HepG2 (cell line): ENCODE measurements around the gene NXN. TPM values are rescaled to one million over a fixed set of nuclear protein-coding genes. Genes with fewer than 3 reads are reported as not detected.

Source experiments
- CCDC6 ChIP-seq: sonication (generic); formaldehyde crosslinking; IDR thresholded peaks from 2 replicates; pipeline ENCODE4 v1.8.1; 2022; ENCODE audit warnings: mild to moderate bottlenecking, missing genetic modification reagents, moderate library complexity
- EP300 ChIP-seq, 3 experiments: sonication (generic) in 1 of 3; formaldehyde crosslinking in 1 of 3; IDR thresholded peaks; 2 replicates each; pipeline versions ENCODE4 v1.5.1 to v1.6.1; 2011 to 2020; ENCODE audit warnings: low read depth in 2 of 3, low read length in 2 of 3, borderline replicate concordance in 1 of 3, improper control_type of control experiment in 1 of 3, mild to moderate bottlenecking in 1 of 3, missing genetic modification reagents in 1 of 3, moderate library complexity in 1 of 3
- GABPB1 ChIP-seq: IDR thresholded peaks from 2 replicates; pipeline ENCODE4 v1.6.1; 2016; ENCODE audit warnings: mild to moderate bottlenecking, missing genetic modification reagents, moderate library complexity, missing compliant biosample characterization
- GTF3A ChIP-seq: sonication (generic); formaldehyde crosslinking; conservative IDR thresholded peaks from 2 replicates; pipeline ENCODE4 v1.4.0; 2020; ENCODE audit warnings: mild to moderate bottlenecking, missing genetic modification reagents
- HDAC2 ChIP-seq: sonication (generic); formaldehyde crosslinking; IDR thresholded peaks from 2 replicates; pipeline ENCODE4 v1.4.0; 2020; ENCODE audit warnings: missing genetic modification reagents
- HNF4A ChIP-seq: sonication (generic); formaldehyde crosslinking; IDR thresholded peaks from 2 replicates; pipeline ENCODE4 v1.4.0; 2020; ENCODE audit warnings: missing genetic modification reagents
- HOXA3 ChIP-seq: sonication (generic); formaldehyde crosslinking; IDR thresholded peaks from 2 replicates; pipeline ENCODE4 v1.5.0; 2020; ENCODE audit warnings: missing genetic modification reagents
- JUNB ChIP-seq: sonication (generic); formaldehyde crosslinking; IDR thresholded peaks from 2 replicates; pipeline ENCODE4 v1.8.0; 2022; ENCODE audit warnings: missing genetic modification reagents, mild to moderate bottlenecking, borderline replicate concordance
- KDM2A ChIP-seq: sonication (generic); formaldehyde crosslinking; IDR thresholded peaks from 2 replicates; pipeline ENCODE4 v1.4.0; 2020; ENCODE audit warnings: low read depth, missing genetic modification reagents, borderline replicate concordance
- MIXL1 ChIP-seq: IDR thresholded peaks from 2 replicates; pipeline ENCODE4 v1.6.1; 2016
- NFATC3 ChIP-seq: sonication (generic); formaldehyde crosslinking; IDR thresholded peaks from 2 replicates; pipeline ENCODE4 v1.5.1; 2020; ENCODE audit warnings: mild to moderate bottlenecking, missing genetic modification reagents
- SIN3B ChIP-seq: fragments of 150-350 bp; IDR thresholded peaks from 2 replicates; pipeline ENCODE4 v1.6.1; 2014; ENCODE audit warnings: low read length
- SNAPC5 ChIP-seq: sonication (generic); formaldehyde crosslinking; IDR thresholded peaks from 2 replicates; pipeline ENCODE4 v1.8.1; 2023; ENCODE audit warnings: mild to moderate bottlenecking, missing genetic modification reagents, borderline replicate concordance
- SRSF4 ChIP-seq: fragments of 200-400 bp; formaldehyde crosslinking; IDR thresholded peaks from one replicate; pipeline ENCODE4 v1.6.1; 2018; ENCODE audit warnings: mild to moderate bottlenecking, low read depth, low read length, moderate library complexity; ENCODE audit not compliant: poor library complexity, severe bottlenecking
- SUZ12 ChIP-seq: fragments of 150-350 bp; IDR thresholded peaks from 2 replicates; pipeline ENCODE4 v1.6.1; 2014; ENCODE audit warnings: low read depth, low read length
- ZBTB20 ChIP-seq: sonication (generic); formaldehyde crosslinking; IDR thresholded peaks from 2 replicates; pipeline ENCODE4 v1.8.1; 2023; ENCODE audit warnings: missing genetic modification reagents, low read depth, mild to moderate bottlenecking, borderline replicate concordance
- ZBTB46 ChIP-seq: sonication (generic); formaldehyde crosslinking; IDR thresholded peaks from 2 replicates; pipeline ENCODE4 v1.4.0; 2020; ENCODE audit warnings: mild to moderate bottlenecking, missing genetic modification reagents, borderline replicate concordance
- ZBTB7B ChIP-seq: sonication (generic); formaldehyde crosslinking; IDR thresholded peaks from 2 replicates; pipeline ENCODE4 v1.4.0; 2020; ENCODE audit warnings: missing genetic modification reagents
- ZNF230 ChIP-seq: sonication (generic); formaldehyde crosslinking; IDR thresholded peaks from 2 replicates; pipeline ENCODE4 v1.4.0; 2020; ENCODE audit warnings: mild to moderate bottlenecking, missing genetic modification reagents
- ZNF597 ChIP-seq: sonication (generic); formaldehyde crosslinking; IDR thresholded peaks from 2 replicates; pipeline ENCODE4 v1.5.0; 2020; ENCODE audit warnings: missing genetic modification reagents
- ZNF639 ChIP-seq: conservative IDR thresholded peaks from 2 replicates; pipeline ENCODE4 v1.6.1; 2018; ENCODE audit warnings: missing genetic modification reagents
- ZNF652 ChIP-seq: IDR thresholded peaks from 2 replicates; pipeline ENCODE4 v1.6.1; 2016; ENCODE audit warnings: low read depth, borderline replicate concordance
- ZNF776 ChIP-seq: sonication (generic); formaldehyde crosslinking; IDR thresholded peaks from 2 replicates; pipeline ENCODE4 v1.4.0; 2020; ENCODE audit warnings: mild to moderate bottlenecking, missing genetic modification reagents
- ZSCAN20 ChIP-seq: sonication (generic); formaldehyde crosslinking; IDR thresholded peaks from 2 replicates; pipeline ENCODE4 v1.4.0; 2020; ENCODE audit warnings: missing genetic modification reagents, mild to moderate bottlenecking, borderline replicate concordance
- polyA plus RNA-seq, 8 experiments: library from polyadenylated mRNA; depleted of rRNA in 3 of 8; stranded (reverse) in 7 of 8; unstranded in 1 of 8; fragments of >200 nt; fragmentation: Illumina TruSeq in 4 of 8; extraction: Trizol in 4 of 8; gene quantifications; 2 replicates each; pipeline versions ENCODE4 v1.2.1 to v1.2.3, GENCODE V29; 2011 to 2016; ENCODE audit warnings: low read depth in 4 of 8, missing spikeins in 1 of 8, mixed read lengths in 1 of 8; ENCODE audit not compliant: insufficient read depth in 1 of 8
- total RNA-seq, 5 experiments: library from RNA; depleted of rRNA; stranded (reverse); fragments of >200 nt; fragmentation: Illumina TruSeq; extraction: Trizol; gene quantifications; 2 replicates each; pipeline ENCODE4 v1.2.3, GENCODE V29; 2016; ENCODE audit warnings: low read depth in 1 of 5
- TF ChIP-seq, protein P1 (sequence below): sonication (generic); formaldehyde crosslinking; IDR thresholded peaks from 2 replicates; pipeline ENCODE4 v1.4.0; 2020; ENCODE audit warnings: missing genetic modification reagents

The NXN gene
- total and polyA plus RNA-seq, 2 of the 13 experiments (the other 11 are each of a cell fraction or from before 2014, with no cell fraction given), result 22.2 to 24.3 TPM

DNA sequence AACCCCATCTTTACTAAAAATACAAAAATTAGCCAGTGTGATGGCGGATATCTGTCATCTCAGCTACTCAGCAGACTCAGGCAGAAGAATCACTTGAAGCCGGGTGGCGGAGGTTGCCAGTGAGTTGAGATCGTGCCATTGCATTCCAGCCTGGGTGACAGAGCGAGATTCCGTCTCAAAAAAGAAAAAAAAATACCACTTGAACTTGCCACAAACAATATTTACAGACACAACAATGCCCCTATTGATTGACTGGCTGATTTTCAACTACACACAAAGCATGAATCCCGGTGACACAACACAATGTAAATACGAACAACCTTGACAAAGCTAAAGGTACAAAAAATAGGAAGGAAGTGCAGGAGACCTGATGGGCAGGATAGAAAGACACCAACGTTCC is 49.3 kb downstream of the NXN start (continued):
- peak; percentile 81 for TF ChIP-seq HOXA3
- TF ChIP-seq HNF4A (CRISPR knock-in tag), result peak; percentile 79
- peak; percentile 72 to 94; a peak in 3 of 4 replicates for TF ChIP-seq EP300 (IDR thresholded peaks at IDR 0.05; ENCODE audit: low read depth in 2 of 2, low read length in 2 of 2)
- peak; percentile 95 for TF ChIP-seq EP300 (CRISPR knock-in tag; IDR thresholded peaks at IDR 0.05; ENCODE audit: borderline replicate concordance)
- peak; percentile 84; the same call in 1 of the 2 replicates for TF ChIP-seq ZNF639
- TF ChIP-seq SUZ12, result no peak
- no peak for TF ChIP-seq ZSCAN20 (CRISPR knock-in tag)
- peak; percentile 31; the same call in 1 of the 2 replicates for TF ChIP-seq KDM2A (CRISPR knock-in tag)
- TF ChIP-seq MIXL1 (CRISPR knock-in tag), result peak; percentile 95
- TF ChIP-seq ZBTB46 (CRISPR knock-in tag), result no peak
- no peak for TF ChIP-seq NFATC3
- TF ChIP-seq GTF3A (CRISPR knock-in tag), result no peak
- peak; percentile 60; the same call in 1 of the 2 replicates for TF ChIP-seq ZBTB7B
- TF ChIP-seq SRSF4, result no peak
- peak; percentile 64; the same call in 1 of the 2 replicates for TF ChIP-seq CCDC6 (CRISPR knock-in tag)
- peak; percentile 94 for TF ChIP-seq JUNB (CRISPR knock-in tag)
- peak; percentile 35; the same call in 1 of the 2 replicates for TF ChIP-seq ZNF652 (CRISPR knock-in tag)
- TF ChIP-seq ZNF776, result no peak
- peak; percentile 34; the same call in 1 of the 2 replicates for TF ChIP-seq SNAPC5 (CRISPR knock-in tag)
- TF ChIP-seq GABPB1, result peak; percentile 54
- no peak for TF ChIP-seq SIN3B
- peak; percentile 99 for TF ChIP-seq HDAC2 (CRISPR knock-in tag)
- TF ChIP-seq ZBTB20 (CRISPR knock-in tag), result peak; percentile 92
- TF ChIP-seq, protein P1, sequence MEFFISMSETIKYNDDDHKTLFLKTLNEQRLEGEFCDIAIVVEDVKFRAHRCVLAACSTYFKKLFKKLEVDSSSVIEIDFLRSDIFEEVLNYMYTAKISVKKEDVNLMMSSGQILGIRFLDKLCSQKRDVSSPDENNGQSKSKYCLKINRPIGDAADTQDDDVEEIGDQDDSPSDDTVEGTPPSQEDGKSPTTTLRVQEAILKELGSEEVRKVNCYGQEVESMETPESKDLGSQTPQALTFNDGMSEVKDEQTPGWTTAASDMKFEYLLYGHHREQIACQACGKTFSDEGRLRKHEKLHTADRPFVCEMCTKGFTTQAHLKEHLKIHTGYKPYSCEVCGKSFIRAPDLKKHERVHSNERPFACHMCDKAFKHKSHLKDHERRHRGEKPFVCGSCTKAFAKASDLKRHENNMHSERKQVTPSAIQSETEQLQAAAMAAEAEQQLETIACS (CRISPR knock-in tag), result no peak
- TF ChIP-seq ZNF597 (CRISPR knock-in tag), result no peak
- TF ChIP-seq ZNF230 (CRISPR knock-in tag), result 0 out of 2 replicates have a peak, but pooled peaks have one; percentile 50
